NCI-H2196 treated with DMSO at 0.1 percent for 48 hours (cell line): ENCODE data around the gene CAPN5.

ENCODE experiments used
- DNase-seq: peaks from one replicate; lab custom pipeline; 2025; ENCODE audit not compliant: unreplicated experiment; lab: John Stamatoyannopoulos, UW

Gene CAPN5

GRCh38 chr11:77147668-77148321, 81.0 kb downstream of the CAPN5 start:
- no peak for DNase-seq

DNA sequence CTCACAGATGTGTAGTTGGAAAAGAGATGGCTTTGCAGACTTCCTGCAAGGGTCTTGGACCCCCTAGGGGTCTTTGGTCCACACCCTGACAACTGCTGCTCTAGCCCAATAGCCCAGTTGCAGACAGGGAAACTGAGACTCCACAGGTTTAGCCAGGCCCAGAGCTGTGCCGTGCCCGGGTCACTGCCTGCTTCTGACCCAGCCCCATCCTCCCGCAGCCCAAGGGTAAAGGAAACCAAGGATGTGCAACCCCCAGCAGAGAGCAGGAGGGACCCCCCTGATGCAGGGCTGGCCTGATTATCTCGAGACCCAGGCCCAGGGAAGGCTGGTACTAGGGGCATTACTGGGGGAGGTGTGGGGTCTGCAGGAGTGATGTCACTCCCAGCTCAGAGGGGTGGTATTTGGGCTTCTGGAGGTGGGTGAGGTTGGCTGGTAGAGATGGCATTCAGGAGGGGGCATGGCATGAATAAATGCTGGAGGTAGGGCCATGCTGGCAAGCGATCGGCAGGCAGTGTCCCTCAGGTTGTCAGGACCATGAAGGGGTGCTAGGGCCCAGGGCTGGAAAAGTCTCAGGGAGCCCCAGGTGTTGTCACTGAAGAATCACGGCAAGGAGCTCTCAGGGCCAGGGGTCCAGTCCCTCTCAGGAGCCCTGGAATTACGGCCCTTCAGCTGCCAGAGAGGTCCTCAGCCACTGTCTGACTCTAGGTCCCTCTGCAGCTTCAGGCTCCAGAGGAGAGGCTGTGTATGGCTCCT, 82.4 kb downstream of the CAPN5 start:
- no peak for DNase-seq

GRCh38 chr11:77149716-77150392, 83.1 kb downstream of the CAPN5 start:
- DNase-seq, result no peak

DNA sequence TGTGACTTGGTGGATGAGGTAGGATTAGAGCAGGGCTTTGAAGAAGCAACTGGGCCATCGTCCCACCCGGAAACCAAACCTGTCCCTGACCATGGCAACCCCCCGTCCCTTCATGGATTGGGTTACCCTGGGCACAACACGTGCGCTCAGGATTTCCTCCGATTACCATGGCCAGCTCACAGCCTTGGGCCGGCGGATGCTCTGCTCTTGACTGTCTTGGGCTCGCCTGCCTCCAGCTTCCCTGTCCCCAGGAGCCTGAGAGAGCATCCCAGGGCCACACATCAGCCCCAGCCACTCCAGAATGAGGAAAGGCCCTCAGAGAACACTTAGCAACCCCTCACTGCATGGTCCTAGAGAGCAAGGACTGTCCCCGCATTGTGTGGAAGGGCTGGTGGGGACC, 84.1 kb downstream of the CAPN5 start:
- no peak for DNase-seq

DNA sequence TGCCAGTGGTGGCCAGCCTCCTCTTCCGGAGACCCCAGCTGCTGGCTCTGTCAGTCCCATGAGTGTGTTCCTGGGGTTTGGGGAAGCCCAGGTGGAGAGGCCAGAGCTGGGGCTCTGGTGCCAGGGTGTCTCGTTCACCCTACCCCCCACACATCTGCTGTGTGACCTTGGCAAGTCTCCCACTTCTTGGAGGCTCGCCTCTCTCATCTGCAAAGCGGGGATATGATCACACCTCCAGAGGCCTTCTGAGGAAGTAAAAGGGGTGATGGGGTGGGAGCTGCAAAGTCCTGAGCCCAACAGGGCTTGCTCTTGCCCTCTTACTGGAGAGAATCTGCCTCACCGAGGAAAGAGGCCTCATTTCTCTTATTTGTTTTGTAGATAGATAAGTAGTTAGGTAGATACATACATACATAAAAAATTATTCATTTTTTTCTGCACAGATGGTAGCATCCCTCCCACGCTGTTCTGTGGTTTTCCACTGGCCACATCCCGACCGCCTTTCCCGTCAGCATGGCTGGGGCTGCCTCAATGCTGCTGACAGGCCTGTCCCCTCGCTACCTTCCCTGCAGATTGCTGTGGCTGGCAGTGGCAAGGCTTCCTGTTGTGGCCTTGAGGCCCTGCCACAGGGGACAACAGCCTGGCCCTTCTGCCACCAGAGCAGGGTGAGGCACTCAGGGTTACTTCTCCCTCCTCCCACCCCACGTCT, 85.2 kb downstream of the CAPN5 start:
- DNase-seq, result no peak

- DNase-seq, result no peak
These were observed 86.1 kb downstream of the CAPN5 start for GRCh38 chr11:77152846-77153245.

GRCh38 chr11:77153276-77154185, 86.8 kb downstream of the CAPN5 start:
- DNase-seq, result no peak

GRCh38 chr11:77154381-77155081, 87.8 kb downstream of the CAPN5 start:
- DNase-seq, result peak; percentile 82

DNA sequence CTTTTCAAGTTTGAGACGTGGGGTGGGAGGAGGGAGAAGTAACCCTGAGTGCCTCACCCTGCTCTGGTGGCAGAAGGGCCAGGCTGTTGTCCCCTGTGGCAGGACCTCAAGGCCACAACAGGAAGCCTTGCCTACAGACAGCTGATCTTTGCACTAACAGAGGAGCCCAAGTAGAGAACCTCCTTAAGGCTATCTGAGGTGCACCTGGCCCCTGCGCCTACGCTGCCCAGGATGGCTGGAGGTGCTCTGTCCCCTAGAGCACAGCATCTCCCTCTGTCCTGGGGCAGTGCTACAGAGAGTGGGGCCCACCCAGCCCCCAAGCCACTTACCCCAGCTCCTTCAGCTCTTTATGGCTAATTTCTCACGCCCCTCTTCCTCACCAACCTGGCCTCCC, 88.3 kb downstream of the CAPN5 start:
- DNase-seq, result no peak

DNA sequence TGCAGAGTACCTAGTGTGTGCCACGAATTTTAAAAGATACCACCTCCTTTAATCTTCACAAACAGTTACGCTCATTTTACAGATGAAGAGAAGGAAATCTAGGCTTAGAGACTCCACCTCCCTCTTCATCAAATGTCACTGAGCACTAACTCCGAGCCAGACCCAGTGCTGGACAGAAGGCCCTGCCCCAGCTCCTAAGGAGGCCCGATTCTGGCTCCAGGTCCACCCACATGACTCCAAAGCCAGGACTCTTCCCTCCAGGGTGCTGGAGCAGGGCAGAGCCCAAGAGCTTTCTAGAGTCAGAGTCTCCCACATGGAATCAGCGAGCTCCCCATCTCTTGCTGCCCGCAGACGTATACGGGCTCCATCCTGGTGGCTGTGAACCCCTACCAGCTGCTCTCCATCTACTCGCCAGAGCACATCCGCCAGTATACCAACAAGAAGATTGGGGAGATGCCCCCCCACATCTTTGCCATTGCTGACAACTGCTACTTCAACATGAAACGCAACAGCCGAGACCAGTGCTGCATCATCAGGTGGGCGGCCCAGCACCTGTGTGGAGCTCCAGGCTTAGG, 88.9 kb downstream of the CAPN5 start:
- no peak for DNase-seq

DNA sequence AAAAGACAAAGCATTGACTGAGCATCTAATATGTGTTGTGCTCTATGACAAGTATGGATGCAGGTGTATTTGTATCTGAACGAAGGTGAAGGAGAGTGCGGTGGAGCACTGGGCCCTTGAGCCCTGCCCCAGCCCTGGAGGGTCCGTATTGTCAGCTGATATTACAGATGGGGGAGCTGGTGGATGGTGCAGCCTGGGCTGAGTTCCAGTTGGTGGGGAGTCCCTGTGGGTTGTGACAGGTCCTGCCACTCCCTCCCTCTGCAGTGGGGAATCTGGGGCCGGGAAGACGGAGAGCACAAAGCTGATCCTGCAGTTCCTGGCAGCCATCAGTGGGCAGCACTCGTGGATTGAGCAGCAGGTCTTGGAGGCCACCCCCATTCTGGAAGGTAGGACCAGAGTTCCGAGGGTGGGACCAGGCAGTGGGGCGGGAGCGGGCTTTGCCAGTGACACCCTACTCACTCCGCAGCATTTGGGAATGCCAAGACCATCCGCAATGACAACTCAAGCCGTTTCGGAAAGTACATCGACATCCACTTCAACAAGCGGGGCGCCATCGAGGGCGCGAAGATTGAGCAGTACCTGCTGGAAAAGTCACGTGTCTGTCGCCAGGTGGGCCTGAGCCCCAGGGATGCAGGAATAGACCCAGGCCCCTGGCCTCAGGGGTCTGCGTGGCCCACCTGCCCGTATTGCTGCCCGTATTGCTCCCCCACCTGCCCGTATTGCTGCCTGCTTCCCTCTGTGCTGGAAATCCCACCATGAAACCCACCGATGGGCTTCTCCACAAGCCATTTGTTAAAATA, 89.8 kb downstream of the CAPN5 start:
- no peak for DNase-seq

- DNase-seq, result no peak
These were observed 91.4 kb downstream of the CAPN5 start for GRCh38 chr11:77158041-77158695.

- no peak for DNase-seq
These were observed 92.6 kb downstream of the CAPN5 start for GRCh38 chr11:77159219-77159936.

DNA sequence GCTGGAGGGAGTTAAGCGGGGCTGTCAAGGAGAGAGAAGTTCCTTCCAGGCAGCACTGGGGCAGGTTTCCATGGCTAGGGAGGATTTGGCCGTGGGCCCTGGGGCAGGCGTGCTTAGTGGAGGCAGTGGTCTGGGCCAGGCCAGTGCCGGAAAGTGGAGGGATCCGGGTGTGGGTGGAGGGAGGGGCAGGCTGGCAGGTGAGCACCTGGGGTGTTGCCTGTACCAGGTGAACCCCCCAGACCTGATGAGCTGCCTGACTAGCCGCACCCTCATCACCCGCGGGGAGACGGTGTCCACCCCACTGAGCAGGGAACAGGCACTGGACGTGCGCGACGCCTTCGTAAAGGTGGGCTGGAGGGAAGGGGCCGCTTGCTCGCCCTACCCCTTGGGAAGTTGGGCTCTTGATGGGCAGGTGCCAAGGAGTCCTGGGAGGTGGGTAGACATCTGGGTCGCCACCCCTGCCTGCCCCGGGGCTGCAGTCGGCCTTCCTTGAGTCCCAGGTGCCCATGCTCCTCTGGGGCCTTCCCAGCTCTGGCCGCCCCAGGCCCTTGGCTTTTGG, 93.2 kb downstream of the CAPN5 start:
- DNase-seq, result no peak

DNA sequence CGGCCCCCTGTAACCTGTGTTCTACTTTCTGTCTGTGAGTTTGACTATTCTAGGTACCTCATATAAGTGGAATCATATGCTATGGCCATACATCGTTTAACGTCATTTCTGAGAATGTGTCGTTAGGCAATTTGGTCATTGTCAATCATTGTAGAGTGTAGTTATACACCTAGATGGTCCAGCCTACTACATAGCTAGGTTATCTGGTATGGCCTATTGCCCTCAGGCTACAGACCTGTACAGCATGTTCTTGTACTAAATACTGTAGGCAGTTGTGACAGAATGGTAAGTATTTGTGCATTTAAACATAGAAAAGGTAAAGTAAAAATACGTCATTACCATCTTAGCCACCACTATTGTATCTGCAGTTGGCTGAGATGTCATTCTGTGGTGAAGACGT, 96.5 kb downstream of the CAPN5 start:
- no peak for DNase-seq

GRCh38 chr11:77165066-77165465, 98.3 kb downstream of the CAPN5 start:
- no peak for DNase-seq

DNA sequence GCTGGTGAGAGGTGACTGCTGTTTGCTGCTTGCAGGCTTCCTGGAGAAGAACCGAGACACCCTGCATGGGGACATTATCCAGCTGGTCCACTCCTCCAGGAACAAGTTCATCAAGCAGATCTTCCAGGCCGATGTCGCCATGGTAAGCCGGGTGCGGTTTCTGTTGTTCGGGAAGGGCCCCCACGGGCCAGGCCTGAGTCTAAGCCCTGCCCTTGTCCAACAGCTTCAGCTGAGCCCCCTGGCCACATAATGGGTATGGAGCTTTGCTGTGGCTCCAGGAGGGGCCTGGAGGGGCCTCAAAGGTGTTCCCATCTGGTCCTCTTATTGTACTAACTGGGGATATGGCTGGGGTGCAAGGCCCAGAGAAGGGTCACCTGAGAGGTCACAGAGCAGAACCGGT, 99.2 kb downstream of the CAPN5 start:
- DNase-seq, result no peak
